NCI-H345 treated with DMSO at 0.1 percent for 48 hours (cell line): ENCODE measurements around the gene GHITM.
"Not testable (repeated sequence)": the region's sequence is repeated elsewhere in the genome, so short reads cannot be mapped to it uniquely, and the experiment has no call there.

Source experiments
- DNase-seq: peaks from one replicate; lab custom pipeline; 2025; ENCODE audit not compliant: unreplicated experiment; lab: John Stamatoyannopoulos, UW

Gene GHITM

GRCh38 chr10:84175436-84175835 lies 36.1 kb downstream of the GHITM start:
- no peak for DNase-seq

GRCh38 chr10:84176351-84176750 lies 37.0 kb downstream of the GHITM start:
- DNase-seq, result no peak

GRCh38 chr10:84176836-84177474 lies 37.6 kb downstream of the GHITM start:
- no peak for DNase-seq

- DNase-seq, result no peak
Measured at GRCh38 chr10:84177541-84178141, 38.3 kb downstream of the GHITM start.

- no peak for DNase-seq
Measured at GRCh38 chr10:84178160-84178609, 38.9 kb downstream of the GHITM start.

GRCh38 chr10:84179059-84179710 lies 39.9 kb downstream of the GHITM start:
- peak; percentile 76 for DNase-seq

GRCh38 chr10:84180386-84180785 lies 41.1 kb downstream of the GHITM start:
- not testable (repeated sequence) for DNase-seq

GRCh38 chr10:84181631-84182030 lies 42.3 kb downstream of the GHITM start:
- DNase-seq, result no peak

- no peak for DNase-seq
Measured at GRCh38 chr10:84184517-84184916, 45.2 kb downstream of the GHITM start.

- DNase-seq, result no peak
Measured at GRCh38 chr10:84185526-84186175, 46.3 kb downstream of the GHITM start.

GRCh38 chr10:84188815-84189214 lies 49.5 kb downstream of the GHITM start:
- DNase-seq, result no peak

- no peak for DNase-seq
Measured at GRCh38 chr10:84190621-84191020, 51.3 kb downstream of the GHITM start.

- no peak for DNase-seq
Measured at GRCh38 chr10:84191106-84191505, 51.8 kb downstream of the GHITM start.

GRCh38 chr10:84193327-84193726 lies 54.0 kb downstream of the GHITM start:
- no peak for DNase-seq

- no peak for DNase-seq
Measured at GRCh38 chr10:84193846-84194423, 54.6 kb downstream of the GHITM start.

- no peak for DNase-seq
Measured at GRCh38 chr10:84194424-84195043, 55.2 kb downstream of the GHITM start, which contains the start of gene CDHR1. Gene CDHR1, plus strand, starts transcription at chr10:84194537. Its CDS starts 224 bp downstream, at chr10:84194761.

- peak; percentile 5 for DNase-seq
Measured at GRCh38 chr10:84195044-84195830, 55.9 kb downstream of the GHITM start.

GRCh38 chr10:84196083-84196482 lies 56.8 kb downstream of the GHITM start:
- DNase-seq, result peak; percentile 74

- DNase-seq, result no peak
Measured at GRCh38 chr10:84196941-84197340, 57.6 kb downstream of the GHITM start.

GRCh38 chr10:84197643-84198042 lies 58.3 kb downstream of the GHITM start:
- DNase-seq, result no peak
